UCSD-AML1 (cell line): ENCODE data around the gene GPI.
A peak's percentile ranks its signal among the peaks of the same experiment; 100 is the strongest.

Source experiments
- DNase-seq: peaks from one replicate; lab custom pipeline; 2025; ENCODE audit not compliant: unreplicated experiment; lab: John Stamatoyannopoulos, UW

The GPI gene

DNA sequence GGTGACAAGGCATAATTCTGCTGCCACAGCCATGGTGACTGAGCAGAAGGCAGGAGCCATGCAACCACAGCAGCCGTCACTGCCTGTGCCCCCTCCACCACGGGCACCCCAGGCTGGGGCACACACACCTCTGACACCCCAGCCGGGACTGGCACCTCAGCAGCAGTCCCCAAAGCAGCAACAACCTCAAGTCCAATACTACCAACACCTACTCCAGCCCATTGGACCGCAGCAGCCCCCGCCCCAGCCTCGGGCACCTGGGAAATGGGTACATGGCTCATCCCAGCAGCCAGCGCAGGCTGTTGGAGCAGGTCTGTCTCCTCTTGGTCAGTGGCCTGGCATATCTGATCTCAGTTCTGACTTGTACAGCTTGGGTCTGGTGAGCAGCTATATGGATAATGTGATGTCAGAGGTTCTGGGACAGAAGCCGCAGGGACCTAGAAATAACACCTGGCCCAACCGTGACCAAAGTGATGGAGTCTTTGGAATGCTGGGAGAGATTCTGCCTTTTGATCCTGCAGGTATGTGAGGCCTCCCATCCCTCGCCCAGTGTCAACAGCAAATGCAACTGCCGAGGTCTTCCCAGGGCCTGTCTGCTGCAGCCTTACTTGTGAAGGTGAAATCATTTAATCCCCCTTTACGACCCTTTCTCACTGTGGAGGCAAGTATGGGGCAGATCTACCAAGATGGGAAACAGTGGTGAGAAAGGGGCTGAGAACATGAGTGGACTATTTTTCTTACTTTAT is 22.9 kb upstream of the GPI start:
- DNase-seq = no peak

DNA sequence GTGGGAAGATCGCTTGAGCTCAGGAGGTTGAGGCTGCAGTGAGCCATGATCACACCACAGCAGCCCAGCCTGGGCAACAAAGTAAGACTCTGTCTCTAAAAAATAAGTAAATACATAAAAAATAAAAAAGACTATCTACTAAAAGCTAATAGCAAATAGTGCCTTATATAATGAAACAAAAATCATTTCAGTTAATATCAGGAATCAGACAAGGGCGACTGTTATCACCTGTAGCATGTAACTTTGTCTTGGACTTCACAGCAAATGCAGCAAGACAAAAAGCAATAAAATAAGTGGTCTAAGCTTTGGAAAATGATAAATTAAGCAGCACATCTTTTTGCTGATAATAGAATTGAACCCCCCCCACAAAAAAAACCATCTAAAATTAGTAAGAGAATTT is 21.2 kb upstream of the GPI start:
- no peak for DNase-seq

DNA sequence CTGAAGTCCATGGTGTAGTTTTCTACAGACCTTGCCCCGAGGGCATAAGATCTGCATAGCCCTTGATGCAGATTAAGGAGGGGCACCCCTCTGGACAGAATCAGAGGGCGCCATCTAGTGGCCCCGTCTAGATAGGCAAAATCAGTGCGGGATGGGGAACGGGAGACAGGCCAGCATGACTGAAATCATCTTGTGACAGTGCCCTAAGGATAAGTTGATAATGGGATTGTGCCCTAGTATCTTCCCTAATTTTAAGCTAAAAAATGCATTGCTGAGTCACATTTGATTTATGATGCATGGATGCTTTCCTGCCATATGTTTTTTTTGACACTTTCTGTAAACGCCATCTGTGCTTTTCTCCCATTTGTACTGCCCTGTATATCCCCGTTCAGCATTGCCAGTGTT is 19.0 kb upstream of the GPI start:
- DNase-seq = peak; percentile 54

DNA sequence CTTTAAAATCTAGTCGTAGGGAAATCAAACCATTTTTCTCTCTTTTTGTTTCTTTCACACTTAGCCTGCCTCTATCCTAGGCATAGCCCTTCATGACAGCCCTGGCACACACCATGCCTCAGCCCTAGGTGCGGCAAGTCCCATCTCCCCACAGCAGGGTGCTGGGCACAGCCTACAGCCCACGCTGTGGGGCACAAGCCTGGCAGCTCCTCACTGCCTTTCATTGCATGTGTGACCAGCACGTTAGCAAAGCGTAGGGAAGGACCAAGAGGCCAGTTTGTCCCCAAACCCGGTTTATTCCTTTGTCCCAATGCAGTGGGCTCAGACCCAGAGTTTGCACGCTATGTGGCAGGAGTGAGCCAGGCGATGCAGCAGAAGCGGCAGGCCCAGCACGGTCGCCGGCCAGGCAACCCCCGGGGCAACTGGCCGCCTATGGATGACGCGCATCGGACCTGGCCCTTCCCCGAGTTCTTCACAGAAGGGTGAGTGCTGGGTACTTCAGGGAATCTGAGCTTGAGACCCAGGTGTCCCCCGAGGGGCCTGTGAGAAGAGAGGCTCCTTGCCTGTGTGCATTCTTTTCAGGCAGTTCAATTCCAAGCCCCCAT is 17.3 kb upstream of the GPI start:
- no peak for DNase-seq

DNA sequence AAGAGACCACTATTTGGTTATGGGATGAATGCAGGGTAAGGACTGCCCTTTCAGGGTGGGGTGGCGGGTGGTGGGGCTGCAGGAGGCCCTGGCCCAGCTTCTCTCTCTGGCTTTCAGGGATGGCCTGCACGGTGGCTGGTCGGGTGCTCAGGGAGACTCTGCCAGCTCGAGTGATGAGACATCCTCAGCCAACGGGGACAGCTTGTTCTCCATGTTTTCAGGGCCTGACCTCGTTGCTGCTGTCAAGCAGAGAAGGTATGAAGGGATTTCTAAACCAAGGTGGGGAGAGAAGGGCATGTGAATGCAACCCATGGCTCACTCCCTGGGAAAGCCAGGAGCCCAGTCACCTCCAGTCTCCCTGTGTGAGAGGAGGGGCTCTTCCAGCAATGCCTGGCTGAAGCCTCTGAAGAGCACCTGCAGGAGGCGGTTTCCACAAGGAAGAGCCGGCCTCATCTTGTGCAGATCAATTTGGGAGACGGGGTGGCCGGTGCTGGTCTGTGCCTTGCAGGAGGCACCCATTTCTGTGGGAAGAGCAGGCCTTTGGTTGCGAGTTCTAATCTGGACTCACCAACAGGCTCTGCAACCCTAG is 16.0 kb upstream of the GPI start:
- DNase-seq = no peak

DNA sequence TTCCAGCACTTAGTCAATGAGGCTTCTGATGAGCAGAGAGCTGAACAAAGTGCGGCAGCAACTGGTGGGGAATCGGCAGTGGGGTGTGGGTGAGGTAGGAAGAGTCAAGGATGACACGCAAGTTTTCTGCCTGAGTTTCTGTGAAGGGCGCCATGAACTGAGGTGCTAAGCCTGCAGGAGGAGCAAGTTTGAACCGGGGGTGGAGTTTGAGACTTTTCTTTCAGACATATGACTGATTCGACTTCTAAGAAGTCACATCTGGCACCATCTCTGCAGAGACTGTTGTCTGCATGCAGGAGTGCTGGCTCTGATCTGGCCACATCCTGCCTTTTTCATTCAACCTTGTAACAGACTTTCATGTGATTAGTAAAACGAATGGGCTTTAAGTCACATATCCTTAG is 14.8 kb upstream of the GPI start:
- DNase-seq = no peak

DNA sequence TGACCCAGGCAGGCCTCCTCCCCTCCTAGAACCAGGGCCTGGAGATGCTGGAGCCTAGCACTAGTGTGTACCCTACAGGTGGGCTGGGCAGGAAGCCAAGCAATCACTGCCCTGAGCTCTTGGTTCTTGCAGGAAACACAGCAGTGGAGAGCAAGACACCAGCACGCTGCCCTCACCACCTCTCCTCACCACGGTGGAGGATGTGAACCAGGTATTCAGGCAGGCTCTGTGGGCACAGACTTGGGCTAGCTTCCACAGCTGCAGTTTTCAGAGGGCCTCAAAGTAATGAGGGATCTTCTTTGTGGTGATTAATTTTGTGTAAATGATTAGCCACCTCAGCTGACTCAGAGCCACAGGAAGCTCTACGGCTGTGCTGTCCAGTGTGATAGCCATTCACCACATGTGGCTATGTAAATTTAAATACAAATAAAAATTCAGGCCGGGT is 13.6 kb upstream of the GPI start:
- DNase-seq = no peak

DNA sequence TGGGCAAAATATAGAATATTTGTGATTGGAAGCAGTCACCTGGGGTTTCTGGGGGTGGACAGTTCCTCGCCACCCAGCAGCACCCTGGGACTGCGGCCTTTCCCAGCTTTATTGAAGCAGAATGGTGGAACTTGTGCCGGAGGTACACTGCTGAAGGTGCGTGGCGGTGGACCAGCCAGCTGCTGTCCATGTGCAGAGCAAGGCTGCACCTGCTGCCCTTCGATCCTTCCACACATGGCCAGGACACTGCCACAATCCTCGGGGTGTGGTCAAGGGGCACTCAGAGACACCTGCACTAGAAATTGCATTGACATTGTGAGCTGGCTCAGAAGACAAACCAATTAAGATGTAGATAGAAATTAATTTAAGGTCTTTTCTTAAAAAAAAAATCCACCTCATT is 11.4 kb upstream of the GPI start:
- DNase-seq = no peak

DNA sequence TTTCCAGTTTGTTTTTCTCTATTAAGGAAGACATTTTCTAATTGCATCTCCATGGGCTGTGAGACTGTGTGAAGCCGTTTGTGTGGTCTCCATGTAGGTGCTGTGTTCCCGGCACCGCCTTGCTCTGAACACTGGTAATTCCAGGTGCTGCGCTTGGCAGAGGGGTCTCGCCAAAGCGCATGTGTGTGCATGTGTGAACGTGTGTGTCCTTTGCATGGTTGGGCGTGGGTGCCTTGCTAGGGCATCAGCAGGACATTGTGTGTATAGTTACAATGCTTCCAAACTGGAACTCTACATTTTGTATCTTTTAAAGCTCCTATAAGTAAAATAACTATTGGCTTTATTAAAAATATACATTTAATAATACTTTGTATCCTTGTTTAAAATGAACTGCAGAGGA is 9.8 kb upstream of the GPI start:
- no peak for DNase-seq

DNA sequence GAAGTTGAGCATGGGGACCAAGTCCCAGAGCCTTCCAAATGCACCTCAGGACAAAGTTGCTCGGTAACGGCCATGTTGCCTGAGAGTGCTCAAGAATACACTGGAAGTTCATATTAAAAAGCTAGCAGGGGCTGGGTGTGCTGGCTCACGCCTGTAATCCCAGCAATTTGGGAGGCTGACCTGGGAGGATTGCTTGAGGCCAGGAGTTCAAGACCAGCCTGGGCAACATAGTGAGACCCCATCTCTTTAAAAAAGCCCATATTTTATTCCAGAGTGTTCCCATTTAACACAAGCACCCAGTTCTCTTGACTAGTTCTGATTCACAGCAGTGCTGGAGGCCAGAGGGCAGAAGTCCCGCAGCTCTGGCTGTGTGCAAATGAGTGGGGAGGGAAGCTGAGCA is 8.1 kb upstream of the GPI start:
- no peak for DNase-seq

DNA sequence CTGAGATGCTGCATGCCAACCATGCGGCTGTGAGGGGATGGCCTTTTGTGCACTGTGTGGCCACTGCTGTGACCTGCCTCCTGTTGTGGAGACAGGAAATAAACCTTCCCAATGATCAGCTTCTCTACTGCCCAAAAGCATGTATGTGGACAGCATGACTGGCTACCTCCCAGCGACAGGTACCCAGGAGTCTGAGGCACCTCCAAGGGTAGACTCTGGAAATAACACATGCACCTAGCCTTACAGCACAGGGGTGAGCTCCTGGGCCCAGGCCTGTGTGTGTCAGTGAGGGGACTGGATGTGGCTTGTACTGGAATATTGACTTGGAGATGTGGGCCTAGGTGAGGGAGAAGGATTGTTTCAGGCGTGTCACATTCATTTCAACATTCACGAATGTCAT is 7.6 kb upstream of the GPI start:
- no peak for DNase-seq

DNA sequence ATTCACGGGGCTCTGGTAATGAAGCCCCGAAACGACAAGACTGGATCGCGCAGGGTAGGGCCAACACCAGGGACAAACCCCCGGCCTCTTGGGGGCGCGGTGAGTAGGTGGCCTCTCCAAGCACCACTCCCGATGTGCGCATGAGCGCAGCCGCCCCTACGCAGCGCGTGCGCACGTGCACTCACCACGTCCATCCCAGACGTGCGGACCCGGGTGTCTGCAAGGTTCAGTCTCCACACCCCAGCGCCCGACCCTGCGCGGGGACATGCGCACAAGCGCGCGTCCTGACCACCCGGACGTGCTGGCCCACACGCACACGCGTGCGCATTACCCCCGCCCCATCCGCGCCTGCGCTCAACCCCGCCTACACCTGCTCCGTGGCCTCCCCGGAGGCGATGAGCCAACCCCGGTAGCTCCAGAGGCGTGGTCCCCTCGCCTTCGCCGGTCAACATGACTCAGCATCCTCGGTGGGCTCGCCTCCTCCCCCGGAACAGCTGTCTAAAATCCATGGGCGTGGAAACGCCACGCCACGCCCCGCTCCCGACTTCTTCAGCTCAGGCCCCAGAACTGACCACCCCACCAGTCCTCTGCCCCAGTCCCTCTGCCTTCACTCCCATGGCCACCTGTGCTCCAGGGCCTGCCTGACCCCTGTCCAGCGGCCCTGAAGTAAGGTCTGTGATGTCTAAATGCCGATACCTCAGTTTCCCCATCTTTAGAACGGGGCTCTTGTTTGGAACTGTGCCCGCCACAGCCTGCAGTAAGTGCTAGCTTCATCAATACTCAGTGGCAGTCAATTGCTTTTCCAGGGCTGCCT is 5.6 kb upstream of the GPI start:
- DNase-seq = peak; percentile 95

DNA sequence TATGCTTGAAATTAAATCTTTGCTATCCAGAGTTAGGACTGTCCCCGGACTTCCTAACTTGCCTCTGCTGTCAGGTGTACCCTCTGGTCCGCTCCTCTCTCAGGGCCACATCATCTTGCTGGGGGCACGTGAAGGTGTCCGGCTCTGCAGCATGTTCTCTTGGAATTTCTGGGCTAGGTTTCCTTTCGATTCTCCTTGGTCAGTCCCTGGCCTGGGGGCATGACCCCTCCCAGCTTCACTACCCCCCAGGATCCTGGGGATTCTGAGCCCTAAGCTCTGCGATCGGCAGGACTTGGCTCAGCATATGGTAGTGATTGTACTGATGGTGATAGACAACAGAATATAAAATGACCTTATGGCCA is 5.1 kb upstream of the GPI start:
- DNase-seq = no peak

DNA sequence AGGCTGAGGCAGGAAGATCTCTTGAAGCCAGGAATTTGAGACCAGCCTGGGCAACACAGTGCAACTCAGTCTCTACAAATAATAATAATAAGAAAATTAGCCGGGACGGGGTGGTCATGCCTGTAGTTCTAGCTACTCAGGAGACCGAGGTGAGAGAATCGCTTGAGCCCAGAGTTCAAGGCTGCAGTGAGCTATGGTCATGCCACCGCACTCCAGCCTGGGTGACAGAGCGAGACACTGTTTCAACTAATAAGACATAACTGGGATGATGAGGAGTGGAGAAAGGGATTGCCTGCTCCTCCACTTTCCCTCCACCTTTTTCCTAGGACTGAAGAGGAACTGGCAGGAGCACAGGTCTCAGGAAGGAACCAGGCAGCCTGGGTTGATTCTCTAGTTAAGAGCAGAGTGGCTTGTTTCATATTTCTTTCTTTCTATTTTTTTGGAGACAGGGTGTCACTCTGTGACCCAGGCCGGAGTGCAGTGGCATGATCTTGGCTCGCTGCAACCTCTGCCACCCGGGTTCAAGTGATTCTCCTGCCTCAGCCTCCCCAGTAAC is 4.6 kb upstream of the GPI start:
- no peak for DNase-seq

DNA sequence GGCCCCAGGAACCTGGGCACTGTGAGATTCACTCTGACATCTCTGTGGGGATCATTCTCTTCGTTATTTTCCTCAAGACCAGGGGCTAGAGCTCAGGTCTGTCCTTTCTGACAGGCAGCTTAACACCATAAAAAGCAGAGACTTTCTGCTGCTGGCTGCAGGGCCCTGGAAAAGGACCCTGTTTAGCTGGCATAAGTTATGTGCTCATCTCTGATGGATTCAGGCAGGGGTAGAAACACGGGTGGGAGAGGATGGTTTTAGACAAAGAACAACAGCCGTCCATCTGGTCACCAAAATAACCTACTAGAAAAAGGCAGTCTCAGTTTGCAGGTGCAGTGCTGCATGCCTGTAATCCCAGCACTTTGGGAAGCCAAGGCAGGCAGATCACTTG is 2.3 kb upstream of the GPI start:
- DNase-seq = no peak

DNA sequence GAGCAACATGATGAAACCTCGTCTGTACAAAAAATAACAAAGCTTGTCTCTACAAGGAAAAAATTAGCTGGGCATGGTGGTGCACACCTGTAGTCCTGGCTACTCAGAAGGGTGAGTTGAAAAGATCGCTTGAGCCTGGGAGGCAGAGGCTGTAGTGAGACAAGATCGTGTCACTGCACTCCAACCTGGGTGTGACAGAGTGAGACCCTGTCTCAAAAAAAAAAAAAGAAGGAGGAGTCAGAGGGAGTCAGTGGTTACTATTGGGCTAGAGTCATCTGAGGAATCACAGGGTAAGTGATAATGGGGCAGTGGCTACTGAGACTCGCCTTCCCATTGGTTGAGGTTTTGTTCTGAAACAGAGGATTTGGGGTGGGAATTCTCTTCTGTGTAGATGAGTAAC is 1.9 kb upstream of the GPI start:
- DNase-seq = no peak

DNA sequence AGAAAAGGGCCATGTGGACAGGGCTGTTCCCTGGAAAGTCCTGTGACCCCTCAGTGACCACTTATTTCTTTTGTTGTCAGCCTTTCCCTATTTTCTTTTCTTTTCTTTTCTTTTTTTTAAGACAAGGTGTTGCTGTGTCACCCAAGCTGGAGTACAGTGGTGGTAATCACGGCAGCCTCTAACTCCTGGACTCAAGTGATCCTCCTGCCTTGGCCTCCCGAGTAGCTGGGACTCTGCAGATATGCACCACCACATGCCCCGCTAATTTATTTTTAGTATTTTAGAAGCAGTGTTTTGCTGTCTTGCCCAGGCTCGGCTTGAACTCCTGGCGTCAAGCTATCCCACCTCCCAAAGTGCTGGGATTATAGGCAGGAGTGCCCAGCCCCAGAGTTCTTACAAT is 1.1 kb upstream of the GPI start:
- no peak for DNase-seq

DNA sequence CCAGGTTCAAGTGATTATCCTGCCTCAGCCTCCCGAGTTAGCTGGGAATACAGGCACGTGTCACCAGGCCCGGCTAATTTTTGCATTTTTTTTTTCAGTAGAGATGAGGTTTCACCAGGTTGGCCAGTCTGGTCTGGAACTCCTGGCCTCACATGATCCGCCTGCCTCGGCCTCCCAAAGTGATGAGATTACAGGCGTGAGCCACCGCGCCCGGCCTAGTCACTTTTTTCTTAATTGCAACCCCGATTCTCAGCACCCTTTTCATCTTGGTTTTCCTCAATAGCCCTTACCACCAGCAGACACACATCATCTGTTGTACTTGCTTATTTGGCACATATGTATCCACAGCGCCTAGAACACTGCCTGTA is 550 bp upstream of the GPI start:
- no peak for DNase-seq

DNA sequence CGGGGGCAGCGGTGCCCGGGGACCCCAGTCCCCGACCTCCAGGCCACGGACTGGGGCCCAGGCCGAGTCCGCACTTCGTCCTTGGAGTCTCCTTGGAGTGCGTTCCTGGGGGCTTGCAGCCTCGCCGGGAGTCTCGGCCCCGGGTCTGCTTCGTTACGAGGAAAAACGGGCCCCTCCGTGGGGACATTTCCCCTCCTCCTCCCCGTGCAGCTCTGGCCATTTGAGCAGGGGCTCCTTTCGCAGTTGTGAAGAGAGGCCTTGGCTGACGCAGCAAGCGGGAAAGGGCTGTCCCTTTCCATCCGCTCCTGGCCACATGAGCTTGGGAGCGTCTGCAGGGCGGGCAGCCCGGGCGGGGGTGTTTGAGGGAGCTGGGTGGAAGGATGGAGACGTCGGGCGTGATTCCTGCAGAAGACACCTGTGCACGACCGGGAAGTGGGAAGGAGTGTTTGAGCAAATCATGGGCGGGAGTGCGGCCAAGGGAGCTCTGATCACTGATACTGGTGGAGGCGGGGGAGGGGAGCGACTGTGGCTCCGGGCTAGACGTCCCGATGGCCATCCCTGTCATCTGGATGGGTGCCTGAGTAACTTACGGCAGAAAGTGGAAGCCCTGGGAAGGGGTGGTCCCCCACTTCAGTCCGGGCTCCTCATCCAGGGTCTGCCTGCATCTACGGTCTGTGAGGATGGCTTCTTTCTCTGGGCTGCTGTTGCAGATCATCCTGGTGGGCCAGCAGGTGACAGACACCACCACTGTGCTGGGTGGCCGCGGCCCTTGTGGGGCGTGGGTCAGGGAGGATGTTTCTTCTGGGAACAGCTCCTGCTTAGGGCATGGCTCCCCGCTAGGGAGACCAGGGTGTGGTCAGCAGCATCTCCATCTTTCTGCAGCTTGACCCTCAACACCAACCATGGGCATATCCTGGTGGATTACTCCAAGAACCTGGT is 736 bp downstream of the GPI start:
- DNase-seq = peak; percentile 26

DNA sequence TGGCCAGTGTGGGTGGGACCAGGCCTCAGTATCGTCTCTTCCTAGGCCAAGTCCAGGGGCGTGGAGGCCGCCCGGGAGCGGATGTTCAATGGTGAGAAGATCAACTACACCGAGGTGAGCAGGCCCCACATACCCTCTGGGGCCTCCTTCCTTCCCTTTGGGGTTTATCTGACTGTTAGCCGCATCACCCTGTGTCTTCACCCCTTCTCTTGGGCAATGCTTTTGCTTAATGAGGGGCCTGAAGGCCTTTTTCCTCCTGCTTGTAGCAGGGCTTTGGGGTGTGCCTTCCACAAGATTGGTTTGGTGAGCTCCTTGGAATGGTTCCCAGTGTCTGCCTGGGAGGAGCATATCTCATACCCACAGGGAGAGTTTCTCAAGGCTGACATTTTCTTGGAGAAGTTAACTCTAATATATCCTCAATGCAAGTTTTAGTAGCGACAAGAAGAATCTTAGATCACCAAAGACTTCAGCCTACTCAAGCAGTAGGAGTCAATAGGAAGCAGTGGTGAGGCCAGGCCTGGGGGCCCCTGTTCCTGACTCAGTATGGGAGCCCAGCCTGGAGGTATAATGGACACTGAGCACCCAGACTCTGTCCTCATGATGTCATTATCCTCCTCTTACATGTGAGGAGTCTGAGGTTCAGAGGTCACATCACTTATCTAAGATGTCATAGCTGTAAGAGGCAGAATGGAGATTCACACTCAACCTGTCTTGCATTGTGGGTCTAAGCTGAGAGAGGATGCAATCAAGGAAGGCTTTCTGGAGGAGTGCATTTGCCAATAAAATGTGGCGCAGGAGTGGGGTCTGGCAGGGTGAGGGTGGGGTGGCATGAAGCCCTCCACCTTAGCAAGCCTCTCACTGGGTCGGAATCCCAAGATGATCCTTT is 2.0 kb downstream of the GPI start:
- DNase-seq = no peak
